ENCODE results near the gene RP9. TPM values are rescaled to one million over a fixed set of nuclear protein-coding genes. Genes with fewer than 3 reads are reported as not detected.
A peak's percentile ranks its signal among the peaks of the same experiment; 100 is the strongest.

Gene RP9
- total RNA-seq, 1 experiment from 2014 or later = 22.1 TPM

DNA sequence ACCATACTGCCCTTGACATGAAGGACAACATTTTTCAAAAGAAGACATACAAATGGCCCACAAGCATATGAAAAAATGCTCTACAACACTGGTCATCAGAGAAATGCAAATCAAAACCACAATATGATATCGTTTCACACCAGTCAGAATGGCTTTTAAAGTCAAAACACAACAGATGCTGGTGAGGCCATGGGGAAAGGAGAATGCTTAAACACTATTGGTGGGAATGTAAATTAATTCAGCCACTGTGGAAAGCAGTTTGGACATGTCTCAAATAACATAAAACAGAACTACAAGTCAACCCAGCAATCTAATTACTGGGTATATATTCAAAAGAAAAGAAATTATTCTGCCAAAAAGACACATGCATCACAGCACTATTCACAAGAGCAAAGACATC lies 42.4 kb downstream of the RP9 start:
- TF ChIP-seq EZH2 (IDR thresholded peaks at IDR 0.05; ENCODE audit: low read depth) = no peak
- CTCF ChIA-PET = no interaction called here
- H3K4me3 ChIP-seq = no peak overlapping the region

DNA sequence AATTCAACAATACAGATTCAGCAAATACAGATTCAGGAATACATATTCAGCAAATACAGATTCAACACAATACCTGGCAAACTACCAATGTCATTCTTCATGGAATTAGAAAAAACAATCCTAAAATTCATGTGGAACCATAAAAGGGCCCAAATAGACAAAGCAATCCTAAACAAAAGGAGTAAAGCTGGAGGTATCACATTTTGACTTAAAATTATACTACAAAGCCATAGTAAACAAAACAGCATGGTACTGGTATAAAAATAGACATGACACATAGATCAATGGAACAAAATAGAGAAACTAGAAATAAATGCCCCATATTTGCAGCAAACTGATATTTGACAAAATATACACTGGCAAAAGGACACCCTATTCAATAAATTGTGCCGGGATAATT lies 43.2 kb downstream of the RP9 start:
- no peaks in the 10 kb centered on the region for H3K36me3 ChIP-seq (ENCODE audit: low read depth)
- no TSS peak for BruUV-seq (replicated peaks)

More for the DNA sequence above, 42.4 kb downstream of the RP9 start:
- DNase-seq = no peak
- no peak overlapping the region for H2AFZ ChIP-seq
- peaks cover 5% of the 10 kb centered on the region; the same call in 1 of the 2 replicates for H3F3A ChIP-seq (ENCODE audit: insufficient read depth, low read depth)
- POLR2A ChIA-PET (ENCODE audit: unreplicated experiment) = no interaction called here
- H3K9me2 ChIP-seq (ENCODE audit: insufficient read depth) = no peaks in the 10 kb centered on the region
- intact Hi-C loops (cut with micrococcal nuclease; ENCODE audit: unreplicated experiment) = no loop called here
- H3K9me3 ChIP-seq (ENCODE audit: insufficient read depth, low read depth) = peaks cover 38% of the 10 kb centered on the region
- H3K36me3 ChIP-seq (ENCODE audit: low read depth) = no peaks in the 10 kb centered on the region
- peaks cover 6% of the 10 kb centered on the region; the same call in 1 of the 2 replicates for H3K4me1 ChIP-seq (replicated peaks; ENCODE audit: insufficient read depth)
- no peaks in the 10 kb centered on the region for H3K27me3 ChIP-seq (ENCODE audit: insufficient read depth, low read depth)
- H3K27ac ChIP-seq = no peak overlapping the region
- peaks cover 6% of the 10 kb centered on the region for H3K79me2 ChIP-seq (ENCODE audit: low read depth)
- no peak overlapping the region for H3K4me2 ChIP-seq
- no TSS peak for BruUV-seq (replicated peaks)
- H4K20me1 ChIP-seq (ENCODE audit: insufficient read depth) = no peaks in the 10 kb centered on the region; the same call in 1 of the 2 replicates

DNA sequence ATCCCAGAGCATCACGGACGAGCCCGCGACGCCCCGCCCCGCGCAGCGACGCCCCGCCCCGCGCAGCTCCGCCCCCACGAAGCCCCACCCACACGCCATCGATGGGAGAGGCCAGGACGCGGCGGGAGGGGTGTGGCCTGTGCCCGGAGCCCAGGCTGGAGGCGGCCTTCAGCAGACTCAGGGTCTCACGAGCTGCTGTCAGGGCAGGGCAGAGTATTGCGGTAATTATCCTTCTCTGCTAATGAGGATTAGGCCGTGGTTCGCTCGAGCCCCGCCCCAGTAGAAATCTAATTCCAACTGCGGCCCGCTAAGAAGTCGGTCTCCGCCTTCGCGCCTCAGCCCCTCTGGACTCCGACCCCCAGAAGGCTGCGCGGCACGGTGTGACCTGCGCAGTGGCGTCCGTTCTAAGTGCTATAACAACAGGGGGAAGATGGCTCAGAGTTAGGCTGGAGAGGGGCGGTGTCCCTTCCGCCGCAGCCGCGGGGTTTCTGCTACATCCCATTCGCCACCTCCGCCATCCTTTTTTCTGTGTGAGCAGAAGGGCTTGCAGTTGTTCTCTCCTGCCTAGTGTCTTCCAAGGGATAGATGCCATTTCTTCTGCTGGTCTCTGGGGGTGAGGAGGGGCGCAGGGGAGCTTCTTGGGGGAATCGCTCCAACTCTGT lies 46.3 kb downstream of the RP9 start:
- Histone ChIP-seq H4K20me1 (ENCODE audit: insufficient read depth) (peaks cover 9% of the 10 kb centered on the region; the same call in 1 of the 2 replicates), H3K9me3 (ENCODE audit: insufficient read depth, low read depth) (peaks cover 11% of the 10 kb centered on the region; the same call in 1 of the 2 replicates), H3K79me2 (ENCODE audit: low read depth) (peaks cover 43% of the 10 kb centered on the region), H3K27me3 (ENCODE audit: insufficient read depth, low read depth) (no peaks in the 10 kb centered on the region), H2AFZ (peak overlapping the region; percentile 97), H3K4me3 (peak overlapping the region; percentile 80), H3K4me1 (replicated peaks; ENCODE audit: insufficient read depth) (peaks cover 21% of the 10 kb centered on the region), H3K9me2 (ENCODE audit: insufficient read depth) (no peaks in the 10 kb centered on the region), H3K36me3 (ENCODE audit: low read depth) (0 out of 2 replicates have a peak, but pooled peaks cover under 1% of the 10 kb centered on the region), H3K27ac (no peak overlapping the region), H3F3A (ENCODE audit: insufficient read depth, low read depth) (peaks cover 8% of the 10 kb centered on the region), H3K4me2 (peak overlapping the region; percentile 89)
- BruUV-seq (replicated peaks) = TSS peak; percentile 89
- peak; percentile 91 to 95 for DNase-seq
- intact Hi-C loops (cut with micrococcal nuclease; ENCODE audit: unreplicated experiment) = loop anchor here (2.0 to 5.0 kb wide), 4 partner anchors 22 to 121 kb away; partner anchors contain the start of gene RP9
- TF ChIP-seq EZH2 (IDR thresholded peaks at IDR 0.05; ENCODE audit: low read depth) (no peak), CTCF (conservative IDR thresholded peaks at IDR 0.05) (no peak)
- ChIA-PET CTCF (interaction anchor here (1.6 kb wide), 1 partner anchor 44 kb away, joined by 4 read pairs; no protein-coding TSS in a partner anchor), POLR2A (ENCODE audit: unreplicated experiment) (interaction anchor here (0.6 to 0.9 kb wide), 4 partner anchors 90 to 1816 kb away, joined by 3 to 7 read pairs (median 4); no protein-coding TSS in a partner anchor)

More for the DNA sequence above, 43.2 kb downstream of the RP9 start:
- intact Hi-C loops (cut with micrococcal nuclease; ENCODE audit: unreplicated experiment) = no loop called here
- Histone ChIP-seq H3K4me3 (no peak overlapping the region), H2AFZ (no peak overlapping the region), H3K9me2 (ENCODE audit: insufficient read depth) (no peaks in the 10 kb centered on the region), H3K4me2 (no peak overlapping the region), H3F3A (ENCODE audit: insufficient read depth, low read depth) (peaks cover 6% of the 10 kb centered on the region; the same call in 1 of the 2 replicates), H3K9me3 (ENCODE audit: insufficient read depth, low read depth) (peaks cover 38% of the 10 kb centered on the region), H3K79me2 (ENCODE audit: low read depth) (peaks cover 14% of the 10 kb centered on the region), H3K4me1 (replicated peaks; ENCODE audit: insufficient read depth) (peaks cover 13% of the 10 kb centered on the region), H3K27ac (no peak overlapping the region), H4K20me1 (ENCODE audit: insufficient read depth) (peaks cover 8% of the 10 kb centered on the region; the same call in 1 of the 2 replicates), H3K27me3 (ENCODE audit: insufficient read depth, low read depth) (no peaks in the 10 kb centered on the region)
- no peak for DNase-seq
- ChIA-PET POLR2A (ENCODE audit: unreplicated experiment) (no interaction called here), CTCF (no interaction called here)
- TF ChIP-seq EZH2 (IDR thresholded peaks at IDR 0.05; ENCODE audit: low read depth) (no peak), CTCF (conservative IDR thresholded peaks at IDR 0.05) (no peak)

Data from PC-9 (cell line).